Measurements from ENCODE around the gene PLSCR4. TPM values are rescaled to one million over a fixed set of nuclear protein-coding genes. Genes with fewer than 3 reads are reported as not detected.
A peak's percentile ranks its signal among the peaks of the same experiment; 100 is the strongest.

The PLSCR4 gene
- total RNA-seq, 2 experiments from 2014 or later: not detected

DNA sequence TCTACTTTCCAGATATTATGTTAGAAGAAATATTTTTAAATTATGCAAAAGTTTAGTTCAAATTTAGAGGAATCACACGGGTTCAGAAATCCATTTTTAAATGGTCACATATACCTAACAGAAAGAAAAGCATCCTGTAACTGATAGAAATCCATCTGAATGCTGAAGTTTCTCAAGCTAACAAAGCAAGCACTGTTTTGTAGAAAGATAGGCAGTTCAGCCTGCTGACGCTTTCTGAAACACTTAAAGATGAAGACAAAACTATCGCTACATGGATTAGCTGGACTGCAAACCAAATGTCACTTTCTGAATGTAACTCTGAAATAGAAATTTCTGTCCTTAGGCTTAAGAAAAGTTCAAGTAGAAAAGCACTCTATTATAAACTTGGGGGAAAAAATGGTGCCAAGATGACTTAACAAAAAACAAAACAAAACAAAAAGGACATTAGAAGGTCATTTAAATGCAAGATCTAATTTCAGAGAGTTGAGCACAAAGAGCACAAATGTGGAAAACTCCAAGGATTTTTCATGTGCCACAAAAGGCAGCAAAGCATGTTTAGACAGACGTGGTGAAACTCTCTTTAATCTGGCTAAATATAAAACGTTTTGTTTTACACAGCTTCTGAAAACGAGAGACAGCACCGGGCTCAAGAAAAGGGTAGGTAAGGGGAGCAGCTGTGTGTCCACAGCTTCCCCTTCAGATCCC is 91.1 kb downstream of the PLSCR4 start:
- CTCF ChIA-PET: no interaction called here
- TF ChIP-seq, protein P1, sequence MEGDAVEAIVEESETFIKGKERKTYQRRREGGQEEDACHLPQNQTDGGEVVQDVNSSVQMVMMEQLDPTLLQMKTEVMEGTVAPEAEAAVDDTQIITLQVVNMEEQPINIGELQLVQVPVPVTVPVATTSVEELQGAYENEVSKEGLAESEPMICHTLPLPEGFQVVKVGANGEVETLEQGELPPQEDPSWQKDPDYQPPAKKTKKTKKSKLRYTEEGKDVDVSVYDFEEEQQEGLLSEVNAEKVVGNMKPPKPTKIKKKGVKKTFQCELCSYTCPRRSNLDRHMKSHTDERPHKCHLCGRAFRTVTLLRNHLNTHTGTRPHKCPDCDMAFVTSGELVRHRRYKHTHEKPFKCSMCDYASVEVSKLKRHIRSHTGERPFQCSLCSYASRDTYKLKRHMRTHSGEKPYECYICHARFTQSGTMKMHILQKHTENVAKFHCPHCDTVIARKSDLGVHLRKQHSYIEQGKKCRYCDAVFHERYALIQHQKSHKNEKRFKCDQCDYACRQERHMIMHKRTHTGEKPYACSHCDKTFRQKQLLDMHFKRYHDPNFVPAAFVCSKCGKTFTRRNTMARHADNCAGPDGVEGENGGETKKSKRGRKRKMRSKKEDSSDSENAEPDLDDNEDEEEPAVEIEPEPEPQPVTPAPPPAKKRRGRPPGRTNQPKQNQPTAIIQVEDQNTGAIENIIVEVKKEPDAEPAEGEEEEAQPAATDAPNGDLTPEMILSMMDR (IDR thresholded peaks at IDR 0.05): no peak
- no peak for ATAC-seq (ENCODE audit: poor library complexity)

DNA sequence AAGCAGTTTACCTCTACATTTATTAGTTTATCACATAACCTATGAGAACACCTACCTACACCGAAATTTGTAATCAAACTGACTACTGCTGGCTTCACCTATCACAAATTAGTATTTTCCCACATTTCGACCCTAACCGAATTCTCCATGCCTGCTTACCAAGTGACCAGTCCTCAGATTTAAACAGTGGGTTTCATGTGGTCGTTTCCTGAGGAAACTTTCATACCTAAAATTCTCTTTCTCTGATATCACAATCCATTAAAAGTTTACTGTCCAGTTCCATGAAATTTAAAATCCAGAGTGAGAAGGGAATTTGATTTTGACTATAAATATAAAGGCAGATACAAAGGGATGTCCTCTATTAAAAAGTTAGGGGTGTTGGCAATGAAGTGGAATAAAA is 91.9 kb downstream of the PLSCR4 start:
- no peak for ATAC-seq (ENCODE audit: poor library complexity)
- ChIA-PET POLR2A (no interaction called here), CTCF (no interaction called here)
- Histone ChIP-seq H3K9me3 (ENCODE audit: control insufficient read depth in 1 of 2, insufficient read depth in 1 of 2, low read length in 2 of 2) (peaks cover 0 to 5% of the 10 kb centered on the region in 2 experiments), H3K27ac (ENCODE audit: low read depth in 1 of 2, low read length in 2 of 2) (no peak overlapping the region), H3K27me3 (ENCODE audit: control insufficient read depth in 1 of 2, insufficient read depth in 2 of 2, low read length in 2 of 2) (peaks cover 19 to 49% of the 10 kb centered on the region in 2 experiments), H3K4me3 (ENCODE audit: low read length) (no peak overlapping the region), H3K4me1 (ENCODE audit: insufficient read depth, low read length) (peaks cover 12% of the 10 kb centered on the region), H3K36me3 (ENCODE audit: insufficient read depth, low read length) (no peaks in the 10 kb centered on the region)
- TF ChIP-seq, protein P1 (IDR thresholded peaks at IDR 0.05): no peak
- peaks cover 68% of the 10 kb centered on the region for H3K27me3 Mint-ChIP-seq
- H3K9me3 Mint-ChIP-seq: no peaks in the 10 kb centered on the region
- intact Hi-C loops (cut with DNase I, micrococcal nuclease): no loop called here
- DNase-seq: no peak
- no peaks in the 10 kb centered on the region for H3K36me3 Mint-ChIP-seq (ENCODE audit: low read depth)
- H3K4me1 Mint-ChIP-seq (ENCODE audit: low read depth): peaks cover 8% of the 10 kb centered on the region
- H3K27ac Mint-ChIP-seq: no peak overlapping the region
- no peak overlapping the region for H3K4me3 Mint-ChIP-seq

More for the DNA sequence above, 91.1 kb downstream of the PLSCR4 start:
- Mint-ChIP-seq H3K4me3 (peak overlapping the region; percentile 9), H3K27ac (no peak overlapping the region), H3K9me3 (no peaks in the 10 kb centered on the region), H3K4me1 (ENCODE audit: low read depth) (peaks cover 8% of the 10 kb centered on the region), H3K36me3 (ENCODE audit: low read depth) (no peaks in the 10 kb centered on the region), H3K27me3 (peaks cover 68% of the 10 kb centered on the region)
- peaks cover 12% of the 10 kb centered on the region for H3K4me1 ChIP-seq (ENCODE audit: insufficient read depth, low read length)
- POLR2A ChIA-PET: no interaction called here
- intact Hi-C loops (cut with DNase I, micrococcal nuclease): no loop called here
- no peak for DNase-seq
- peaks cover 0 to 5% of the 10 kb centered on the region in 2 experiments for H3K9me3 ChIP-seq (ENCODE audit: control insufficient read depth in 1 of 2, insufficient read depth in 1 of 2, low read length in 2 of 2)
- H3K27ac ChIP-seq (ENCODE audit: low read depth in 1 of 2, low read length in 2 of 2): no peak overlapping the region
- H3K27me3 ChIP-seq (ENCODE audit: control insufficient read depth in 1 of 2, insufficient read depth in 2 of 2, low read length in 2 of 2): peaks cover 19 to 49% of the 10 kb centered on the region in 2 experiments
- no peaks in the 10 kb centered on the region for H3K36me3 ChIP-seq (ENCODE audit: insufficient read depth, low read length)
- H3K4me3 ChIP-seq (ENCODE audit: low read length): no peak overlapping the region

DNA sequence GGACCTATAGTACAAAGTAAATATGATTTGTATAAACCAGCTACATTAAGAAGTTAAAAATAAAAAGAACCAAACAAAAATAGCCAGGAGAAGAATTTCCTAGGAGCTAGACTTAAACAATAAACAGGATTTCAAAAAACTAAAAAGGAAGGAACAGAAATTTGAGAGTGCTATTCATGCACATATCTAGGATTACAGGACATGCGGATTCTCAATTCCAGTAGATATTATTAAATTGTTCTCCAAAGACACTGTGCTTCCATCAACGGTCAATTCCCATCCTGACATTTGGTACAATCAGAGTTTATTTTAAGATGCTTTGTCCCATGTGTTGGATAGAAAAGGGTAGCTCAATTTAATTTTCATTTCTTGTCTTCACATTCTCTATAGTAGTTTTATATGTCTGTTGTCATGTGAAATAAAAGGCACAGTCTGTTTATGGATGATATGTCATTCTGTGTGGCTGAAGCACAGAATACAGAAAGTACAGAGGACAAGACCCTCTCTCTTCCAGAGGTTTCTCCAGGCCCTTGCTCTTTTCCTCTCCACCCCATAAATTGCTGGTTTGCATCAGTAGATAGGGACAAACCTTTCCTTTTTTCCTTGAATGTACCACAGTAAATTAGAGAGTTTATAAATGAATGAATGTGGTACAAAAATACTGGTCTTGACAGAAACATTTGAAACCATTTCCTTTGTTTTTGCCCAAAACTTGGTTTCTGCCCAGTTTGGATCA is 93.4 kb downstream of the PLSCR4 start:
- ATAC-seq (ENCODE audit: poor library complexity): no peak
- H3K4me1 Mint-ChIP-seq (ENCODE audit: low read depth): peaks cover 8% of the 10 kb centered on the region

More for the DNA sequence above, 93.4 kb downstream of the PLSCR4 start:
- Mint-ChIP-seq H3K4me3 (no peak overlapping the region), H3K36me3 (ENCODE audit: low read depth) (no peaks in the 10 kb centered on the region), H3K9me3 (no peaks in the 10 kb centered on the region), H3K27me3 (peaks cover 56% of the 10 kb centered on the region), H3K27ac (no peak overlapping the region)
- TF ChIP-seq, protein P1 (IDR thresholded peaks at IDR 0.05): no peak
- POLR2A ChIA-PET: no interaction called here
- intact Hi-C loops (cut with DNase I, micrococcal nuclease): no loop called here
- Histone ChIP-seq H3K4me1 (ENCODE audit: insufficient read depth, low read length) (peaks cover 12% of the 10 kb centered on the region), H3K36me3 (ENCODE audit: insufficient read depth, low read length) (no peaks in the 10 kb centered on the region), H3K9me3 (ENCODE audit: control insufficient read depth in 1 of 2, insufficient read depth in 1 of 2, low read length in 2 of 2) (peaks cover 0 to 5% of the 10 kb centered on the region in 2 experiments), H3K27ac (ENCODE audit: low read depth in 1 of 2, low read length in 2 of 2) (no peak overlapping the region), H3K27me3 (ENCODE audit: control insufficient read depth in 1 of 2, insufficient read depth in 2 of 2, low read length in 2 of 2) (peaks cover 19 to 39% of the 10 kb centered on the region in 2 experiments), H3K4me3 (ENCODE audit: low read length) (no peak overlapping the region)
- DNase-seq: no peak
- CTCF ChIA-PET: no interaction called here

Measured in CD4-positive, alpha-beta T cell (primary cell).